ENCODE results near the gene TPRA1.

The TPRA1 gene

DNA sequence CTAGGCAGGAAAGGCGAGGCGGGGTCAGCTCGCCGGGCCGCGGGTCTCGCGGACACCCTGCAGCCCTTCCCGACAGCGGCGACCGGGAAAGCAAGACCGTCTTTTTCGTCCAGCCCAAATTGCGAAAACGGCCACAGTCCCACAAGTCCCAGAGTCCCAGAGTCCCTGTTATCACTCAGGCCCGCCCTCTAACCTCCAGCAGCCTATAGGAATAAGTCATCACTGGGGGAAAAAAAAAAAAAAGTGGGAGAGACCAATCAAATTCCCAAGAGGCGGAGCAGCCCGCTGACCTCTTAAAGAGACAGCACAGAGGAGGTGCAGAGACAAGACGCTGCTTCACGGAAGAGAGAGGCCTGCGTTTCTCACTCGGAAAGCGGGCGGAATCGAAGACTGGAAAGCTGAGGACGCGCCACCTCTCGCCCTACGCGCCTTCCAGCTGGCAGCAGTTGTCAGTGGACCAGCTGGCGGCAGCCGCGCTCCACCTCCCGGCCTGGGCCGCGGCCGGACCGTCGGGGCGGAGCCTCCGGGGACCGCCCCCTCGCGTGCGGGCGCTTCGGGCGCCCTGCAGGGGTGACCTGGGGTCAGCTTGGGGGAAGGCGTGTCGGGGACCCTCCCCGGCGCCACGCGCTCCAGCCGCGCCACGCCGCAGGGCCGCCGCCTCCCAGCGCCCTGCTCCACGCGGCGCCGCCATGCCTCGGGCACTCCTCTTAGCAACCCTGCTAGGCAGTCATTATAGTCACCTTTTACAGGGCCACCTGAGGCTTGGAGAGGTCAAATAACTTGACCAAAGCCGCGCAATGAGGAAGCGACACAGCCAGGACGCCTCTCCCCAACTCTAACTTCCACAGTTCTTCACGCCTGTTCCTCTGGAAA, at the start of gene TPRA1:
Gene TPRA1 (minus strand): TSS at position 141 of the 873 bp plus-strand sequence. CDS start 10,587 bp downstream, outside the sequence.
- DNase-seq (ENCODE audit: extremely low read depth in 1 of 2, low read depth in 1 of 2) = peak; percentile 62 to 78

- no peak for DNase-seq (ENCODE audit: extremely low read depth in 1 of 2, low read depth in 1 of 2)
Measured at GRCh38 chr3:127640042-127640355, 49.5 kb upstream of the TPRA1 start.

DNA sequence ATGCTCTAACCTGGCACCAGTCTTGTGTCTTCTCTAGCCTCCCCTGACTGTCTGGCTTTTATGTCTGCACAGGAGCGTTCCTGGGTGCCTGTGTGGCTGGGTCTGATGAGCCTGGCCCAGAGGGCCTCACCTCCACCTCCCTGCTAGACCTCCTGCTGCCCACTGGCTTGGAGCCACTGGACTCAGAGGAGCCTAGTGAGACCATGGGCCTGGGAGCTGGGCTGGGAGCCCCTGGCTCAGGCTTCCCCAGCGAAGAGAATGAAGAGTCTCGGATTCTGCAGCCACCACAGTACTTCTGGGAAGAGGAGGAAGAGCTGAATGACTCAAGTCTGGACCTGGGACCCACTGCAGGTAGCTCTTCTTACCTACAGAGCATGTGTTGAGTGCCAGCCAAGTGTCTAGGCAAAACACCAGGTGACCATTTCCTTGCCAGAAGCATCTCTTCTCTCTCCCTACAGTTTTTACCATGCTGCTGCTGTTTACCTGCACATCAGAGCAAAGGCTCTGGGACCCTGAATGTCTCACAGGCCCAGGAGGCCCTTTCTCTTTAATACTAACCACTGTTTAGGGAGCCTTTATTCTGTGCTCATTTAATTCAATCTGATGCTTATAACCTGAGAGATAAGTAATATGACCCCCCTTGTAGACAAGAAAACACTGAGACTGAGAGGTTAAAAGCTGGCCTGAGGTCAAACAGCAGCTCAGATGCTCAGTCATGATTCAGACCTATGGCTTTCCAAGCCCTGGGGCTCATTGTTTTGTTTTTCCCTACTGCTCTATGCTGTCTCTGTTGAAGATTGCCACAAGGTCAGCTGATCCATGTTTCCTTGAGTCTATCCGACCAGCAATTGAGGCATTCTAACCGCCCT, 48.9 kb upstream of the TPRA1 start:
- DNase-seq (ENCODE audit: extremely low read depth in 1 of 2, low read depth in 1 of 2) = no peak

GRCh38 chr3:127637971-127638370, 47.4 kb upstream of the TPRA1 start:
- DNase-seq (ENCODE audit: extremely low read depth in 1 of 2, low read depth in 1 of 2) = no peak

DNA sequence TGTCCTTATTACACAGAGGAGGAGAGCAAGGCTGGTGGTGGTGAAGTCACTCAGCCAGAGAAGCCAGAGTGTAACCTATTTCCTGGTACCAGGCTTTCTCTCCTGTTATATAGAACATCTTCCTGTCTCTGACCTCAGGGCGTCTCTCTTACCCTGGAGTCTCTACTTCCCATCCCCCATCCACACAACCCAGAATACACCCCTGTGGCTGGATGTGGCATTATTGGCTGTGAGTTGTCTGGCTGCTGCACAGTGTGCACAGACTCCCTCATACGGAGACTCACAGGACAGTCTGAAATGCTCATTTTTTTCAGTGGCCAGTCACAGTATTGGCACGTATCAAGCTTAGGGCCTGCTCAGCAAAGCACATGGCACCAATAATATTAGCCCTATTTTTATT, 47.0 kb upstream of the TPRA1 start:
- DNase-seq (ENCODE audit: extremely low read depth in 1 of 2, low read depth in 1 of 2) = no peak

GRCh38 chr3:127634653-127635052, 44.1 kb upstream of the TPRA1 start:
- DNase-seq (ENCODE audit: extremely low read depth in 1 of 2, low read depth in 1 of 2) = no peak

GRCh38 chr3:127632035-127632820, 41.7 kb upstream of the TPRA1 start:
- DNase-seq (ENCODE audit: extremely low read depth in 1 of 2, low read depth in 1 of 2) = no peak

DNA sequence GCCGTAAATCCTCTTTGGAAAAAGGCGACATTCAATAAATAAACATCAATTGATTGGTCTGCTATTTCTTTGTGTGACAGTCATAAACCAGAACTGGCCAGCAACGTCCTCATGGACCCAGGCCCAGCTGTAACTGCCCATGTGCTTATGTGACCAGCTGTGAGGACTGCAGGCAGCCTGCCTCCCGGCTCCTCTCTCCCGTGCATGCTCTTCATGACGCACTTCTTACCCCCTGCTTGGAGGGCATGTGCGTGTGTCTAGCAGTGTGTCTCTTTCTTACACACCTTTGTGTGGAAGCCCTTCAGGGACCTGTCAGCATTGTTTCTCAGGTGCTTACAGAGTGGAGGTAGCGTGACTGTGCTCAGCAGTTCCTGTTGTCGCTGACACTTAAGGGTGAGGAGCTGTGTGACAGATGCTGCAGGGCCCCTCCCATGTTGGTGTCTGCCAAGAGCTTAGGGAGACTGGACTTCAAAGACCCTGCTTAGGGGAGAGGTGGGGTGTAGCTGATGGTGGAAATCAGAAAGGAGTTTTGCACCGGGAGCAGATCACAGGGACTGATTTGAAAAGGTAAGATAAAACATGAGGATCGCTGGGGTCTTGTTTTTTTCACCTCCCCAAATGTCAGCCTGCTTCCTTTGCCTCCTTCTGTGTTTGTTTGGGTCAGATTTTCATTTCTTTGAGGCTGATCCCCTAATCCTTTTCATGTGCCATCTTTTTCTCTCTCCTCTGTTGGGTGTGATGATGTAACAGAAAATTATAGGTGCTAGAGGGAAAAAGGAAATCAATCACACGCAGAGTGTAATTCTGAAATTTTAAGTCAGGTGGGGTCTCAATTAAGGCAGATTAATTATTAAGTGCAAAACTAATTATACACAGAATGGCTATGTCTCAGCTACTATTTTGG, 40.5 kb upstream of the TPRA1 start:
- no peak for DNase-seq (ENCODE audit: extremely low read depth in 1 of 2, low read depth in 1 of 2)

DNA sequence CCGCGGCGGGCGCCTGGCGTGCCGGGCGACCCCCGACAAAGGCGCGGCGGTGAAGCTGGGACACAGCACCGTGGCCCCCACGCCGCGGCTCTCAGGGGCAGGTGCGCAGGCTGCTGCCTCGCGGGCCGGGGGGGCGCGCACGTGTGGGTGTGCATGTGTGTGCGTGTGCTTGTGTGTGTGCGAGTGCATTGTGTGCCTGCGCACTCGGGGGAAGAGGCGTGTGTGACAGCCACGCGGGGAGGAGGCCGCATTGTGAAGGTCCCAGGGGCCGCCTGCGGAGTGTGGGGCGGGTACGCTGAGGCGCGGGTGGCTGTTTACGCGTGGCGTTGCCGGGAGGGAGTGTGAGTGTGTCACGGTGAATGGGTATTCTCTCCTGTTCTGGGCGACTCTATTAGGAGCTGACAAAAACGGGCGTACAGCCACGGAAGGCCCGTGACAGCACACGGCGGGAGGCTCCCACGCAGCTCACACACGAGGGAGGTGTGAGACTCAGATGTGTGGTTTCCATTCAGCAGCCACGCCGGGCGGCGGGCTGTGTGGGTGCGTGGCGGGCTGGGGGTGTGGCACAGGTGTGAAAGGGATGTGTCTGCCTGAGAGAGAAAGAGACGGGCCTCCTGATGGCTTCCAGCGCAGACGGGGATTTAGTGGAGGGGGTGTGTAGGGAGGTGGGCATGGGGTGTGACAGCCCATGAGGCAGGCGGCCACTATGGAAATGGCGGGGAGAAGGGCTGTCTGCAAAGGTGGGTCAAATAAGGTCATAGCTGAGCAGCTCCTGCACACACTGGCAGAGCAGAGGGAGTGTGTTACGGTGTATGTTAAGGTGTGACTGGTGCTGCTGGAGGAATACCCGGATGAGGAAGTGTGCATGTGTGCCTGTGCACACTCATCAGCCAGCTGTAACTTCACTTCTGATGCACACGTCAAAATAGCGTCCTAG, 39.2 kb upstream of the TPRA1 start:
- DNase-seq (ENCODE audit: extremely low read depth in 1 of 2, low read depth in 1 of 2) = no peak

DNA sequence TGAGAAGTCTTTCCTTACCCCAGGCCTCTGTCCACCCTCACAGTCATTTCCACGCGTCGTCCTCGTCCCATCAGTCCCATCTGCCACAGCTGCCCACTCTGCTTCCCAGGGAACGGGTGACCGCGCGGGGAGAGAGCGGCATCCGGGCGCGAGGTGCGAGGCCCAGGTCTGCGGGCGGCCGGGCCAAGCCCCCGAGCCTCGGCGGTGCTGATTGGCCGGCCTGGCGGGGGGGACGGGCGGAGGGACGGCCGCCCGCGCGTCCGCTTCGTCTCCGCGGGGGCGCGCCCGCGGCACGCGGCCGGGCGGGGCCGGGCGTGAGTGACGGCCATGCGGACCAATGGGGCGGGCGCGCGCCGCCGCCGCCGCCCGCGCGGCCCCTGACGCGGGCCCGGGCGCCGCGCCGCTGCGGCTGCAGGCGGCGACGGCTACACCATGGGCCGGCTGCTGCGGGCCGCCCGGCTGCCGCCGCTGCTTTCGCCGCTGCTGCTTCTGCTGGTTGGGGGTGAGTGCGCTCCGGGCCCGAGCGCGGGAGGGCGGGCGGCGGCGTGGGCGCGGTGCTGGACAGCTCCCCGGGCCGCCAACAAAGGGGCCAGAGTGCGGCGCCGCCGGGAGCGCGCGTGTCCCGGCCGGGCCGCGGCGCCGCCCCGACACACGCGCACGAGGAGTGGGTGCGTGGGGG, 38.4 kb upstream of the TPRA1 start, which contains the start of gene PODXL2:
Gene PODXL2 (plus strand): TSS at position 398 of the 679 bp plus-strand sequence. CDS start 35 bp downstream, at position 433.
- DNase-seq (ENCODE audit: extremely low read depth in 1 of 2, low read depth in 1 of 2) = no peak

- no peak for DNase-seq (ENCODE audit: extremely low read depth in 1 of 2, low read depth in 1 of 2)
Measured at GRCh38 chr3:127628426-127628787, 37.9 kb upstream of the TPRA1 start.

GRCh38 chr3:127625821-127626220, 35.3 kb upstream of the TPRA1 start:
- DNase-seq (ENCODE audit: extremely low read depth in 1 of 2, low read depth in 1 of 2) = no peak

DNA sequence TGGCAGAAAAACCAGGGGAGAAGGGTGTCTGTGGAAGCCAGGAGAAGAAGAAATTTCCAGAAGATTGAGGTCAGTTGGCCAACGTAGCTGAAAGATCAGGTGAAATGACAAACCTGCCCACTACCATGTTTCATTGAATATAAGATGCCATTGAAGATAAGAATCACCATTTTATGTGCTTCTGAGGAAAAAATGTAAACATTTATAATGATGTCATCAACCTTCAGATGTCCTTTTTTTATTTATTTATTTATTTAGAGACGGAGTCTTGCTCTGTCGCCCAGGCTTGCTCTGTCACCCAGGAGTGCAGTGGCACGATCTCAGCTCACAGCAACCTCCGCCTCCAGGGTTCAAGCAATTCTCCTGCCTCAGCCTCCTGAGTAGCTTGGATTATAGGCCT, 33.5 kb upstream of the TPRA1 start:
- no peak for DNase-seq (ENCODE audit: extremely low read depth in 1 of 2, low read depth in 1 of 2)

DNA sequence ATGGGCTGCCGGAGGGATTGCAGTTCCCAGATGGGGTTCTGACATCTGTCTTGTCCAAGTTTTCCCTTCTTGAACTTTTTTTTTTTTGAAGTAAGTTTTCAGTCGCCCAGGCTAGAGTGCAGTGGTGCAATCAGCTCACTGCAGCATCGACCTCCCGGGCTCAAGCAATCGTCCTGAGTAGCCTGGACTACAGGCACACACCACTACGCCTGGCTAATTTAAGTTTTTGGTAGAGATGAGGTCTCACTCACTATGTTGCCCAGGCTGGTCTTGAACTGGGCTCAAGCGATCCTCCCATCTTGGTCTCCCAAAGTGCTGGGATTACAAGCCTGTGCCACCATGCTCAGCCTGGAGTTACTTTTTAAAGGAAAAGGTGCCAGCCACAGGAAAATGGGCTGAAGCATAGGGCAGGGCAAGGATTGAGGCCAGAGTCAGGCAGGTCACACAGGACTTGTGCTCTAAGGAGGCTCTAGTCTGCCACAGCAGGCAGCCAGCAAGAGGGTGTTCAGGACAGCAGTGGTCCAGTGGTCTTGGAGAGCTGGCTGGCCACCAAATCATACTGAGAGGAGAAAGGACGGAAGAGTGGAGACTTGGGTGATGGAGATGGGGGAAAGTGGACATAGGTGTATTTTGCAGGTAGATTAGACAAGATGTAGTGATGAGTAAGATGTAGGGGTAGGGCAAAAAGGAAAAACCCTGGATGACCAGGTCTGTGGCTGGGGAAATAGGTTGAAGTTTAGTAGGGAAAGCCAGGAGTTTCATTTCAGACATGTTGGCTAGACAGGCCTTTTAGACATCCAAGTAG, 32.4 kb upstream of the TPRA1 start:
- no peak for DNase-seq (ENCODE audit: extremely low read depth in 1 of 2, low read depth in 1 of 2)

GRCh38 chr3:127622031-127622430, 31.5 kb upstream of the TPRA1 start:
- DNase-seq (ENCODE audit: extremely low read depth in 1 of 2, low read depth in 1 of 2) = no peak

- DNase-seq (ENCODE audit: extremely low read depth in 1 of 2, low read depth in 1 of 2) = no peak
Measured at GRCh38 chr3:127620637-127621375, 30.3 kb upstream of the TPRA1 start.

GRCh38 chr3:127618891-127619290, 28.4 kb upstream of the TPRA1 start:
- DNase-seq (ENCODE audit: extremely low read depth in 1 of 2, low read depth in 1 of 2) = no peak
